CD4-positive, alpha-beta T cell treated with Interferon gamma for 1 hour (primary cell): Measurements from ENCODE around the gene PLEKHG1.
A peak's percentile ranks its signal among the peaks of the same experiment; 100 is the strongest.

Experiments used
- DNase-seq: peaks from one replicate; pipeline ENCODE4 v3.0.0-alpha.2; 2020

The PLEKHG1 gene

DNA sequence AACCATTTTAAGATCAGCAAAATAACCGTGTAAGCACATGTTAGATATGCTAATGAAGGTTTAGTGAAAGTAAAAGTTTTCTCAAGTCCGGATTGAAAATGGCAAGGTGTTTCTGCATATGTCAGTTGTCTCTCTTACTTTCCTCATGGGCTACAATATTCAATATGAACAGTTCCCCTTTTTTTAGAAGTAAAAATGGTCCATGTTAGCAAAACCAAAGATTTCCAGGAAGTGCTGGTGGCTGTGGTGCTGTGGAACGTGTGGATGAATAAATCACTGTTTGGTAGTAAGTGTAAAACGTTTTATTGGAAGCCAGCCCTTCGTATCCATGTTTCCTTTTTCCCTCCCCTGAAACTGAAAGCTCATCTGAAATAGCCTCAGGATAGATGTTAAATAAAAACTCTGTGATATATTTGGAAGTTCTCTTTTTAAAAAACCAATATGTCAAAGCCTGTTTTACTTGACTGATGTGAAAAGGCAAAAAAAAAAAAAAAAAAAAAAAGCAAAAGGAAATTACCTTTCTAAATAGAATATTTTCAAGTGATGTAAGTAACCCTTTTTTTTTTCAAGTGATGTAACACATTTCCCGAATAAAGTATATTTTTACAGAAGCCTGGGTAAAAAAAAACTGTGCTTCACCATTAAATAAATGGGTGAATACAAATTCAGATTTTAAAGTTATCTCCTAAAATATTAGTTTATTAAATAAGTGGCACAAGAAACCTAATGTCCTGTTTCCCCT is 41.9 kb downstream of the PLEKHG1 start:
- peak; percentile 15 for DNase-seq

DNA sequence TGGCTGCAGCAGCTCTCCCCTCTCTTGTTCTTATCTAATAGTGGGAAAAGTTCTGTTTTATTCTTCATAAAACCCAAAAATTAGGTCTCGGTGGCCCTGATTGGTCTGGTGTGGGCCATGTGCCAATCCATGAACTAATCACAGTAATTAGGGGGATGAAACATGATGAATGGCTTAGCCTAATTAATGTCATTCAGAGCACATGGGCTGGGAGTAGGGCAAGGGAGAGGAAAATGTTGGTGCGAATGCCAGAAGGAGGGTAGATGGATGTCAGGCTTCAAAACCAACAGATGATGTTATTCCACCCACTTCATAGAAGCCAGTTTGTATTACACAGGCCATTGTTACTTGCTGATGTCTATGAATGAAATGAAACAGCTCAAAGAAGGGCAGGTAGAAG is 46.5 kb downstream of the PLEKHG1 start:
- no peak for DNase-seq

- DNase-seq = no peak
Measured at GRCh38 chr6:150647051-150647450, 47.4 kb downstream of the PLEKHG1 start.
